ENCODE results near the gene IL4R.

Gene IL4R

GRCh38 chr16:27359051-27359450, 45.3 kb downstream of the IL4R start:
- DNase-seq (ENCODE audit: low read depth), result no peak

GRCh38 chr16:27359615-27360014, 45.8 kb downstream of the IL4R start:
- no peak for DNase-seq (ENCODE audit: low read depth)

- DNase-seq (ENCODE audit: low read depth), result no peak
Measured at GRCh38 chr16:27361987-27362386, 48.2 kb downstream of the IL4R start.

- no peak for DNase-seq (ENCODE audit: low read depth)
Measured at GRCh38 chr16:27362570-27363245, 48.9 kb downstream of the IL4R start.

- no peak for DNase-seq (ENCODE audit: low read depth)
Measured at GRCh38 chr16:27363246-27363632, 49.5 kb downstream of the IL4R start.

- DNase-seq (ENCODE audit: low read depth), result no peak
Measured at GRCh38 chr16:27363797-27364196, 50.0 kb downstream of the IL4R start.

- no peak for DNase-seq (ENCODE audit: low read depth)
Measured at GRCh38 chr16:27364493-27365141, 50.8 kb downstream of the IL4R start.

- no peak for DNase-seq (ENCODE audit: low read depth)
Measured at GRCh38 chr16:27365142-27366089, 51.6 kb downstream of the IL4R start.

GRCh38 chr16:27366687-27367460, 53.1 kb downstream of the IL4R start:
- no peak for DNase-seq (ENCODE audit: low read depth)

GRCh38 chr16:27367461-27368357, 53.9 kb downstream of the IL4R start:
- DNase-seq (ENCODE audit: low read depth), result peak; percentile 92

GRCh38 chr16:27368358-27368722, 54.6 kb downstream of the IL4R start:
- DNase-seq (ENCODE audit: low read depth), result no peak

GRCh38 chr16:27369806-27370205, 56.0 kb downstream of the IL4R start:
- no peak for DNase-seq (ENCODE audit: low read depth)

GRCh38 chr16:27370318-27370717, 56.5 kb downstream of the IL4R start:
- no peak for DNase-seq (ENCODE audit: low read depth)

GRCh38 chr16:27373312-27373711, 59.5 kb downstream of the IL4R start:
- no peak for DNase-seq (ENCODE audit: low read depth)

GRCh38 chr16:27374221-27374803, 60.5 kb downstream of the IL4R start:
- no peak for DNase-seq (ENCODE audit: low read depth)

GRCh38 chr16:27374804-27375425, 61.1 kb downstream of the IL4R start:
- peak; percentile 13 for DNase-seq (ENCODE audit: low read depth)

GRCh38 chr16:27377666-27378485, 64.1 kb downstream of the IL4R start:
- no peak for DNase-seq (ENCODE audit: low read depth)

GRCh38 chr16:27378871-27379481, 65.2 kb downstream of the IL4R start:
- no peak for DNase-seq (ENCODE audit: low read depth)

- DNase-seq (ENCODE audit: low read depth), result no peak
Measured at GRCh38 chr16:27379919-27380318, 66.1 kb downstream of the IL4R start.
